Loucy (cell line): ENCODE results near the gene RND1.
A peak's percentile ranks its signal among the peaks of the same experiment; 100 is the strongest.

Experiments used
- H2AFZ ChIP-seq: fragments of 200-600 bp; sonication (generic); 2 replicates; pipeline ENCODE4 v1.6.0; 2016; ENCODE audit warnings: antibody characterized with exemption, mild to moderate bottlenecking, low read length, moderate library complexity
- H3F3A ChIP-seq: fragments of 200-600 bp; 2 replicates; pipeline ENCODE4 v1.6.0; 2016; ENCODE audit warnings: antibody characterized with exemption, low read depth, mild to moderate bottlenecking
- H3K27me3 ChIP-seq: fragments of 200-600 bp; sonication (generic); 2 replicates; pipeline ENCODE4 v1.6.1; 2014; ENCODE audit warnings: low read length, mild to moderate bottlenecking; ENCODE audit not compliant: insufficient read depth, poor library complexity, severe bottlenecking
- H3K36me3 ChIP-seq: fragments of 200-600 bp; sonication (generic); 2 replicates; pipeline ENCODE4 v1.6.1; 2016; ENCODE audit warnings: low read length; ENCODE audit not compliant: insufficient read depth
- H3K4me1 ChIP-seq: fragments of 200-600 bp; sonication (generic); 2 replicates; pipeline ENCODE4 v1.5.1; 2014; ENCODE audit warnings: low read length, mild to moderate bottlenecking; ENCODE audit not compliant: insufficient read depth, poor library complexity, severe bottlenecking
- H3K4me2 ChIP-seq: fragments of 200-600 bp; sonication (generic); 2 replicates; pipeline ENCODE4 v1.6.0; 2014; ENCODE audit warnings: antibody characterized with exemption, low read length, low read depth, mild to moderate bottlenecking; ENCODE audit not compliant: poor library complexity, severe bottlenecking
- H3K4me3 ChIP-seq: fragments of 200-600 bp; sonication (generic); 2 replicates; pipeline ENCODE4 v1.5.1; 2014; ENCODE audit warnings: low read length, mild to moderate bottlenecking, mixed read lengths; ENCODE audit not compliant: poor library complexity, severe bottlenecking
- H3K79me2 ChIP-seq: fragments of 200-600 bp; sonication (generic); 2 replicates; pipeline ENCODE4 v1.6.1; 2014; ENCODE audit warnings: low read length; ENCODE audit not compliant: insufficient read depth
- H3K9ac ChIP-seq: fragments of 200-600 bp; sonication (generic); 2 replicates; pipeline ENCODE4 v1.6.0; 2014; ENCODE audit warnings: mild to moderate bottlenecking, low read depth, low read length, moderate library complexity; ENCODE audit not compliant: poor library complexity, severe bottlenecking
- H3K9me2 ChIP-seq: fragments of 200-600 bp; sonication (generic); replicated peaks from 2 replicates; pipeline ENCODE4 v1.6.1; 2016; ENCODE audit warnings: low read depth, low read length, mixed read lengths
- H3K9me3 ChIP-seq: fragments of 200-600 bp; sonication (generic); 2 replicates; pipeline ENCODE4 v1.6.1; 2014; ENCODE audit warnings: mild to moderate bottlenecking, antibody characterized with exemption, low read length, low read depth; ENCODE audit not compliant: insufficient read depth
- H4K20me1 ChIP-seq: fragments of 200-600 bp; sonication (generic); 2 replicates; pipeline ENCODE4 v1.6.0; 2014; ENCODE audit warnings: antibody characterized with exemption, low read length, mild to moderate bottlenecking; ENCODE audit not compliant: insufficient read depth, poor library complexity, severe bottlenecking
- CTCF ChIP-seq: fragments of 200-600 bp; sonication (generic); conservative IDR thresholded peaks from 2 replicates; pipeline ENCODE4 v1.5.1; 2014; ENCODE audit warnings: mild to moderate bottlenecking, antibody characterized with exemption, low read length
- EZH2phosphoT487 ChIP-seq: fragments of 200-600 bp; IDR thresholded peaks from 2 replicates; pipeline ENCODE4 v1.6.1; 2018; ENCODE audit warnings: antibody characterized with exemption, mild to moderate bottlenecking, moderate library complexity, borderline replicate concordance

The RND1 gene

GRCh38 chr12:48903982-48904411, 38.3 kb upstream of the RND1 start:
- Histone ChIP-seq H3K36me3 (no peaks in the 10 kb centered on the region), H3K9me3 (no peaks in the 10 kb centered on the region), H4K20me1 (no peaks in the 10 kb centered on the region), H3K27me3 (no peaks in the 10 kb centered on the region), H3K79me2 (no peaks in the 10 kb centered on the region), H2AFZ (peak overlapping the region; percentile 57; the same call in 1 of the 2 replicates), H3K4me3 (peak overlapping the region; percentile 64), H3K9me2 (no peaks in the 10 kb centered on the region), H3K4me2 (peak overlapping the region; percentile 68), H3K4me1 (no peaks in the 10 kb centered on the region), H3F3A (no peaks in the 10 kb centered on the region), H3K9ac (no peak overlapping the region)
- TF ChIP-seq CTCF = peak; percentile 68
- no peak for TF ChIP-seq EZH2phosphoT487

- no peak for TF ChIP-seq EZH2phosphoT487
- TF ChIP-seq CTCF = no peak
- no peaks in the 10 kb centered on the region for H3K9me2 ChIP-seq
- H3K4me3 ChIP-seq = no peak overlapping the region
- H3F3A ChIP-seq = no peaks in the 10 kb centered on the region
- no peak overlapping the region for H2AFZ ChIP-seq
- no peaks in the 10 kb centered on the region for H3K79me2 ChIP-seq
- H3K4me2 ChIP-seq = no peak overlapping the region
- no peaks in the 10 kb centered on the region for H3K9me3 ChIP-seq
- no peaks in the 10 kb centered on the region for H4K20me1 ChIP-seq
- H3K36me3 ChIP-seq = no peaks in the 10 kb centered on the region
- H3K27me3 ChIP-seq = no peaks in the 10 kb centered on the region
- H3K4me1 ChIP-seq = no peaks in the 10 kb centered on the region
- H3K9ac ChIP-seq = no peak overlapping the region
Observed at GRCh38 chr12:48903363-48903981, 37.8 kb upstream of the RND1 start.

DNA sequence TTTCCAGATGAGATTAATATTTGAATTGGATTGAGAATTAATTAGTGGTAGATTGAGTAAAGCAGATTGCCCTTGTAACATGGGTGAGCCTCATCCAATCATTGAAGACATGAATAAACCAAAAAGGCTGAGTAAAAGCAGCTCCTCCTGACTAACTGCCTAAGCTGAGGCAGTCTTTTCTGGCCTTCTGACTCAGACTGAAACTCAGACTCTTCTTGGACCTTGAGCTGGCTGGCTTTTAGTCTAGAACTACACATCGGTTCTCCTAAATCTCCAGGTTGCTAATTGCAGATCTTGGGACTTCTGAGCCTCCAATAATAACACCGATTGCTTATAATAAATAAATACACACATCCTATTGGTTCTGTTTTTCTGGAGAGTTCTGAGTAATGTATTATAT, 35.6 kb upstream of the RND1 start:
- Histone ChIP-seq H3K9ac (no peak overlapping the region), H4K20me1 (no peaks in the 10 kb centered on the region), H3K36me3 (no peaks in the 10 kb centered on the region), H3K4me2 (no peak overlapping the region), H3K79me2 (no peaks in the 10 kb centered on the region), H3K27me3 (no peaks in the 10 kb centered on the region), H3K4me3 (no peak overlapping the region), H3K4me1 (no peaks in the 10 kb centered on the region), H3K9me2 (no peaks in the 10 kb centered on the region), H3F3A (no peaks in the 10 kb centered on the region), H3K9me3 (no peaks in the 10 kb centered on the region), H2AFZ (no peak overlapping the region)
- no peak for TF ChIP-seq CTCF
- no peak for TF ChIP-seq EZH2phosphoT487
